Spinal cord (tissue), 10 donors: Measurements from ENCODE around the gene ZDHHC11B. TPM values are rescaled to one million over a fixed set of nuclear protein-coding genes. Genes with fewer than 3 reads are reported as not detected.
"Not testable (repeated sequence)": the region's sequence is repeated elsewhere in the genome, so short reads cannot be mapped to it uniquely, and the experiment has no call there.

Experiments used
- DNase-seq, 6 donors: peaks; one replicate each; pipeline versions ENCODE4 v3.0.0 to v3.0.0-alpha.2; 2013 to 2015; ENCODE audit warnings: low spot score in 6 of 6, low read depth in 4 of 6
- H3K27ac ChIP-seq: one replicate; pipeline ENCODE4 v1.5.1; 2013; ENCODE audit warnings: low read depth, low read length, control low read depth
- H3K27me3 ChIP-seq: one replicate; pipeline ENCODE4 v1.6.1; 2013; ENCODE audit warnings: low read length; ENCODE audit not compliant: control insufficient read depth, insufficient read depth
- H3K36me3 ChIP-seq: one replicate; pipeline ENCODE4 v1.6.1; 2013; ENCODE audit warnings: low read length; ENCODE audit not compliant: control insufficient read depth, insufficient read depth
- H3K4me1 ChIP-seq: one replicate; pipeline ENCODE4 v1.6.1; 2013; ENCODE audit warnings: low read length; ENCODE audit not compliant: control insufficient read depth, insufficient read depth
- H3K4me3 ChIP-seq: one replicate; pipeline ENCODE4 v1.5.1; 2013; ENCODE audit warnings: low read depth, low read length, control low read depth
- H3K9me3 ChIP-seq: one replicate; pipeline ENCODE4 v1.6.1; 2013; ENCODE audit warnings: low read length; ENCODE audit not compliant: control insufficient read depth, insufficient read depth
- WGBS: methylation state at CpG from one replicate; pipeline ENCODE4 v1.1.5; 2013; ENCODE audit warnings: missing lambda C conversion rate; ENCODE audit not compliant: insufficient coverage; 5-methylcytosine and 5-hydroxymethylcytosine counted together
- polyA plus RNA-seq, 2 donors: library from polyadenylated mRNA; unstranded; fragments of 120-200 nt; gene quantifications; one replicate each; pipeline ENCODE4 v1.2.1, GENCODE V29; 2013; ENCODE audit not compliant: insufficient read length in 2 of 2
- total RNA-seq, 2 donors: library from RNA; depleted of rRNA in 1 of 2; stranded (reverse); fragments of 120-200 nt in 1 of 2; fragments of >200 nt in 1 of 2; gene quantifications; one replicate each; pipeline versions ENCODE4 v1.2.3 to v1.2.4, GENCODE V29; 2013 to 2014
- donor health status: healthy.

The ZDHHC11B gene
- total and polyA plus RNA-seq, 4 donors = 7.3 to 37.2 (median 16.2) TPM

- H3K27me3 ChIP-seq = peaks cover 12% of the 10 kb centered on the region
- H3K4me1 ChIP-seq = peaks cover 17% of the 10 kb centered on the region
- H3K36me3 ChIP-seq, H3K27ac ChIP-seq, H3K9me3 ChIP-seq: not testable (repeated sequence)
- peak in 2 of 6 donors; percentile 8 to 36 for DNase-seq
- under 1% methylated on average over 22 of the region's 41 CpGs for WGBS
- peak overlapping the region; percentile 41 for H3K4me3 ChIP-seq
Measured at GRCh38 chr5:692529-693041, 91.9 kb downstream of the ZDHHC11B start.

GRCh38 chr5:691817-692528 is 92.6 kb downstream of the ZDHHC11B start:
- H3K27me3 ChIP-seq = peaks cover 12% of the 10 kb centered on the region
- no peak overlapping the region for H3K27ac ChIP-seq
- peaks cover 14% of the 10 kb centered on the region for H3K4me1 ChIP-seq
- no peaks in the 10 kb centered on the region for H3K9me3 ChIP-seq
- peak overlapping the region; percentile 41 for H3K4me3 ChIP-seq
- H3K36me3 ChIP-seq = no peaks in the 10 kb centered on the region
- DNase-seq = no peak
- WGBS = no CpG with 5 or more reads among the region's 2 CpGs

GRCh38 chr5:691049-691448 is 93.5 kb downstream of the ZDHHC11B start:
- H3K36me3 ChIP-seq, H3K9me3 ChIP-seq, H3K27ac ChIP-seq, DNase-seq, H3K4me3 ChIP-seq: not testable (repeated sequence)
- peaks cover 12% of the 10 kb centered on the region for H3K27me3 ChIP-seq
- WGBS = no CpG with 5 or more reads among the region's 23 CpGs
- peaks cover 14% of the 10 kb centered on the region for H3K4me1 ChIP-seq

- peaks cover 12% of the 10 kb centered on the region for H3K27me3 ChIP-seq
- H3K36me3 ChIP-seq, H3K27ac ChIP-seq, H3K4me3 ChIP-seq, H3K9me3 ChIP-seq, DNase-seq: not testable (repeated sequence)
- no CpG with 5 or more reads among the region's 12 CpGs for WGBS
- peaks cover 14% of the 10 kb centered on the region for H3K4me1 ChIP-seq
Measured at GRCh38 chr5:690293-690692, 94.2 kb downstream of the ZDHHC11B start.

GRCh38 chr5:688348-689010 is 96.0 kb downstream of the ZDHHC11B start:
- peaks cover 22% of the 10 kb centered on the region for H3K36me3 ChIP-seq
- not testable (repeated sequence) for H3K27ac ChIP-seq, H3K9me3 ChIP-seq, H3K27me3 ChIP-seq, DNase-seq, H3K4me3 ChIP-seq
- H3K4me1 ChIP-seq = peaks cover 22% of the 10 kb centered on the region
- WGBS = 84% methylated on average over 18 of the region's 30 CpGs

GRCh38 chr5:686936-687335 is 97.6 kb downstream of the ZDHHC11B start:
- not testable (repeated sequence) for DNase-seq, H3K27ac ChIP-seq, H3K9me3 ChIP-seq, H3K27me3 ChIP-seq, H3K4me3 ChIP-seq
- Histone ChIP-seq H3K36me3 (peaks cover 28% of the 10 kb centered on the region), H3K4me1 (peaks cover 17% of the 10 kb centered on the region)
- 87% methylated on average over 8 of the region's 12 CpGs for WGBS

- H3K27ac ChIP-seq, H3K4me3 ChIP-seq, H3K27me3 ChIP-seq, DNase-seq, H3K9me3 ChIP-seq: not testable (repeated sequence)
- WGBS = 94% methylated on average over 5 of the region's 12 CpGs
- peaks cover 30% of the 10 kb centered on the region for H3K36me3 ChIP-seq
- peaks cover 17% of the 10 kb centered on the region for H3K4me1 ChIP-seq
Measured at GRCh38 chr5:686172-686523, 98.4 kb downstream of the ZDHHC11B start.

GRCh38 chr5:685262-686171 is 99.0 kb downstream of the ZDHHC11B start:
- no peaks in the 10 kb centered on the region for H3K27me3 ChIP-seq
- H3K27ac ChIP-seq = no peak overlapping the region
- no peak overlapping the region for H3K4me3 ChIP-seq
- no peaks in the 10 kb centered on the region for H3K9me3 ChIP-seq
- H3K4me1 ChIP-seq = peaks cover 17% of the 10 kb centered on the region
- 88% methylated on average over 20 of the region's 24 CpGs for WGBS
- no peak for DNase-seq
- H3K36me3 ChIP-seq = peaks cover 30% of the 10 kb centered on the region

- no peaks in the 10 kb centered on the region for H3K9me3 ChIP-seq
- no peak for DNase-seq
- H3K4me1 ChIP-seq = peaks cover 17% of the 10 kb centered on the region
- H3K27ac ChIP-seq = no peak overlapping the region
- 72% methylated on average over 16 of the region's 17 CpGs for WGBS
- H3K4me3 ChIP-seq = no peak overlapping the region
- no peaks in the 10 kb centered on the region for H3K27me3 ChIP-seq
- peaks cover 30% of the 10 kb centered on the region for H3K36me3 ChIP-seq
Measured at GRCh38 chr5:684751-685216, 99.7 kb downstream of the ZDHHC11B start.
